GM12872 (cell line): ENCODE results near the gene MUS81.

Experiments
- TF ChIP-seq, protein P1 (sequence below): IDR thresholded peaks from 3 replicates; pipeline ENCODE4 v1.5.1; 2011; ENCODE audit warnings: low read depth, mild to moderate bottlenecking, low read length, moderate library complexity; ENCODE audit not compliant: insufficient read depth

MUS81 gene

GRCh38 chr11:65915821-65916251 lies 55.6 kb downstream of the MUS81 start:
- TF ChIP-seq, protein P1, sequence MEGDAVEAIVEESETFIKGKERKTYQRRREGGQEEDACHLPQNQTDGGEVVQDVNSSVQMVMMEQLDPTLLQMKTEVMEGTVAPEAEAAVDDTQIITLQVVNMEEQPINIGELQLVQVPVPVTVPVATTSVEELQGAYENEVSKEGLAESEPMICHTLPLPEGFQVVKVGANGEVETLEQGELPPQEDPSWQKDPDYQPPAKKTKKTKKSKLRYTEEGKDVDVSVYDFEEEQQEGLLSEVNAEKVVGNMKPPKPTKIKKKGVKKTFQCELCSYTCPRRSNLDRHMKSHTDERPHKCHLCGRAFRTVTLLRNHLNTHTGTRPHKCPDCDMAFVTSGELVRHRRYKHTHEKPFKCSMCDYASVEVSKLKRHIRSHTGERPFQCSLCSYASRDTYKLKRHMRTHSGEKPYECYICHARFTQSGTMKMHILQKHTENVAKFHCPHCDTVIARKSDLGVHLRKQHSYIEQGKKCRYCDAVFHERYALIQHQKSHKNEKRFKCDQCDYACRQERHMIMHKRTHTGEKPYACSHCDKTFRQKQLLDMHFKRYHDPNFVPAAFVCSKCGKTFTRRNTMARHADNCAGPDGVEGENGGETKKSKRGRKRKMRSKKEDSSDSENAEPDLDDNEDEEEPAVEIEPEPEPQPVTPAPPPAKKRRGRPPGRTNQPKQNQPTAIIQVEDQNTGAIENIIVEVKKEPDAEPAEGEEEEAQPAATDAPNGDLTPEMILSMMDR: no peak
